Kidney (tissue), 14 donors: Measurements from ENCODE around the gene ZSCAN5A. TPM values are rescaled to one million over a fixed set of nuclear protein-coding genes. Genes with fewer than 3 reads are reported as not detected.

Source experiments
- DNase-seq, 5 donors: peaks; one replicate each; pipeline ENCODE4 v3.0.0-alpha.2; 2013 to 2020
- FAIRE-seq: peaks from 2 replicates; lab custom pipeline; 2012; peaks lifted over from hg19 to GRCh38; lab: Jason Lieb, UNC
- H3K27ac ChIP-seq, 2 donors: one replicate each; pipeline ENCODE4 v1.7.0; 2013; ENCODE audit warnings: low read depth in 2 of 2, low read length in 2 of 2, inconsistent platforms in 1 of 2
- H3K27me3 ChIP-seq: one replicate; pipeline ENCODE4 v1.7.1; 2013; ENCODE audit warnings: low read length, inconsistent platforms; ENCODE audit not compliant: control insufficient read depth, insufficient read depth
- H3K36me3 ChIP-seq, 3 donors: one replicate each; pipeline versions ENCODE4 v1.7.0 to v1.7.1; 2013; ENCODE audit warnings: low read length in 3 of 3, control low read depth in 1 of 3, inconsistent platforms in 1 of 3; ENCODE audit not compliant: insufficient read depth in 3 of 3, control insufficient read depth in 2 of 3
- H3K4me1 ChIP-seq, 3 donors: one replicate each; pipeline versions ENCODE4 v1.7.0 to v1.7.1; 2013; ENCODE audit warnings: low read length in 3 of 3, inconsistent platforms in 1 of 3, low read depth in 1 of 3; ENCODE audit not compliant: control insufficient read depth in 2 of 3, insufficient read depth in 2 of 3
- H3K4me3 ChIP-seq, 3 donors: one replicate each; pipeline versions ENCODE4 v1.7.0 to v1.8.1; 2013; ENCODE audit warnings: low read length in 3 of 3, control low read depth in 1 of 3, inconsistent platforms in 1 of 3
- H3K9ac ChIP-seq, 3 donors: one replicate each; pipeline versions ENCODE4 v1.7.0 to v1.7.1; 2013; ENCODE audit warnings: low read length in 3 of 3, control low read depth in 1 of 3, inconsistent platforms in 1 of 3
- H3K9me3 ChIP-seq, 3 donors: one replicate each; pipeline versions ENCODE4 v1.7.0 to v1.7.1; 2013; ENCODE audit warnings: low read length in 3 of 3, control low read depth in 1 of 3, inconsistent platforms in 1 of 3; ENCODE audit not compliant: control insufficient read depth in 2 of 3, insufficient read depth in 1 of 3
- CTCF ChIP-seq: IDR thresholded peaks from 3 replicates; pipeline ENCODE4 v1.5.1; 2012; ENCODE audit warnings: mild to moderate bottlenecking, moderate library complexity, borderline replicate concordance; ENCODE audit not compliant: insufficient read depth; ENCODE audit errors: extremely low read depth
- intact Hi-C: fragments of 100-400 bp; cut with DNase I; formaldehyde crosslinking; loops from one replicate; pipeline ENCODE4 v1.11.1; 2022
- polyA plus RNA-seq: library from polyadenylated mRNA; stranded (reverse); fragments of 350-450 nt; fragmentation: Illumina TruSeq; extraction: RNeasy Lipid Tissue Mini Kit (QIAGEN cat#74804); gene quantifications from one replicate; pipeline ENCODE4 v1.2.3, GENCODE V29; 2014; ENCODE audit warnings: low read depth, low replicate concordance; ENCODE audit not compliant: insufficient read depth
- total RNA-seq: library from RNA; stranded (reverse); fragmentation: NEBNext Ultra II Directional; extraction: Animal tissue kit (Norgen Biotek cat#: 25700); gene quantifications from one replicate; pipeline ENCODE4 v1.2.1, GENCODE V29; 2021
- donor health status: control.
- donor health status: control.
- donor health status: control.
- donor health status: control.
- donor health status: control.
- donor health status: DM: yes; HTN: yes; CAD: no.
- donor health status: Normal renal cell carcinoma (clear cell type).

The ZSCAN5A gene
- total and polyA plus RNA-seq, 2 donors from 2014 or later = 11.9 to 18.1 TPM

GRCh38 chr19:56333506-56333905 lies 18.9 kb upstream of the ZSCAN5A start:
- Histone ChIP-seq H3K27ac (no peak overlapping the region), H3K4me1 (no peaks in the 10 kb centered on the region), H3K4me3 (no peak overlapping the region), H3K27me3 (no peaks in the 10 kb centered on the region), H3K36me3 (no peaks in the 10 kb centered on the region), H3K9me3 (no peaks in the 10 kb centered on the region), H3K9ac (no peak overlapping the region)
- intact Hi-C loops = loop anchor here (10.0 kb wide), 1 partner anchor 239 kb away; no protein-coding TSS in a partner anchor
- peak; percentile 75 for TF ChIP-seq CTCF
- peak; percentile 3 for FAIRE-seq
- peak in 3 of 5 donors; percentile 44 to 64 (median 62) for DNase-seq

- H3K36me3 ChIP-seq = no peaks in the 10 kb centered on the region
- H3K9me3 ChIP-seq = no peaks in the 10 kb centered on the region
- FAIRE-seq (no peak), DNase-seq (no peak)
- no peaks in the 10 kb centered on the region for H3K4me1 ChIP-seq
- H3K4me3 ChIP-seq = no peak overlapping the region
- intact Hi-C loops = loop anchor here (10.0 kb wide), 1 partner anchor 238 kb away; no protein-coding TSS in a partner anchor
- H3K27me3 ChIP-seq = no peaks in the 10 kb centered on the region
- no peak overlapping the region for H3K27ac ChIP-seq
- no peak for TF ChIP-seq CTCF
- no peak overlapping the region for H3K9ac ChIP-seq
Observed at GRCh38 chr19:56332695-56333094, 18.1 kb upstream of the ZSCAN5A start.

GRCh38 chr19:56324436-56324835 lies 9.8 kb upstream of the ZSCAN5A start:
- Histone ChIP-seq H3K27ac (no peak overlapping the region), H3K4me1 (no peaks in the 10 kb centered on the region), H3K27me3 (no peaks in the 10 kb centered on the region), H3K4me3 (no peak overlapping the region), H3K9me3 (no peaks in the 10 kb centered on the region), H3K9ac (no peak overlapping the region), H3K36me3 (no peaks in the 10 kb centered on the region)
- intact Hi-C loops = no loop called here
- no peak for FAIRE-seq
- TF ChIP-seq CTCF = no peak
- DNase-seq = no peak

GRCh38 chr19:56321989-56322440 lies 7.4 kb upstream of the ZSCAN5A start:
- H3K9me3 ChIP-seq = no peaks in the 10 kb centered on the region
- no peak for TF ChIP-seq CTCF
- no peaks in the 10 kb centered on the region for H3K4me1 ChIP-seq
- no peak overlapping the region for H3K27ac ChIP-seq
- intact Hi-C loops = no loop called here
- DNase-seq (no peak), FAIRE-seq (no peak)
- no peak overlapping the region for H3K4me3 ChIP-seq
- no peaks in the 10 kb centered on the region for H3K27me3 ChIP-seq
- H3K36me3 ChIP-seq = no peaks in the 10 kb centered on the region
- H3K9ac ChIP-seq = no peak overlapping the region
